ENCODE results near the gene MEIKIN.

Gene MEIKIN

DNA sequence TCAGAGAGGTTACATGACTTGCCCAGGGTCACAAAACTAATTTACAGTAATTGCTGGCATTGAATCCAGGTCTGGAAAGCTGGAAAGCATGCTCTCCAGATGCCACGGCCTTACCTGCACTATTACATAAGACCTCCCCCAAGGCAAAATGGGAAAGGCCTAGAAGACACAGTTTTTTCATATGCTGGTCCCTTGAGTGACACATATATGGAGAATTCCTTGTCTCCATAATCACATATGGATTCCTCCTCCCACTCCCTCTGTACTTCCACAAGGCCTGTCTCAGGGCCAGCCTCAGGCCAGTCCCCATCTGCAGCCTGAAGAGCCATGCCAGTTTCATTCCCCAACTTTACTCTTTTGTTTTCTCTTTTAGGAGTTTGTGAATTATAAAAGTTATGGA, 28.6 kb upstream of the MEIKIN start:
- in situ Hi-C loops (cut with HindIII; ENCODE audit: low sequenced_read_pairs), result no loop called here

DNA sequence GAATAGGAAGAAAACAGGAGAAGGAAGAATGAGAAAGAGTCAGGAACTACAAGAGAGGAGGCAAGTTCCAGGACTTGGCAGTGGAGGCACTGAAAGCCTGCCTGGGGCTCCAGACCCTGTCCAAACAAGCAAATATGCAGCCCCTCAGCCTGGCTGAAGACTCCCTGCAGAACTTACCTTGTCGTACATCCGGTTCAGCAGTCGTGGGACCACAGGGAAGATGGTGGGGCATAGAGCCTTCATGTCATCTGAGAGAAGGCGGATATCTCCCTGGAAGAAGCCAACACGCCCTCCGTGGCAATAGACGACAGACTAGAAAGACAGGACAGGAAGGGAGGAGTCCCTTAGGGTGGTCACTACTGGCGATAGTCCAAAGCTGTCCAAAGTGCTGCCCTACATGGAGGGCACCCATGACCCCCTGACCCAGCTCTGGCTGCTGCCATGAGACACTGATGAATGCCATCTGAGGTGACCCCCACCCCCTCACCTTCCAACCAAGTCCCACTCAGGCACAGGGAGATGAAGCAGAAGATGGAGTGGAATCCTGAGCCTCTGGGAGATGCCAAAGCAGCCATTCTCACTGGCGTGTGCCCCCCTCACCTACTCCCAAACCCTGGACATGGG, 27.7 kb upstream of the MEIKIN start:
- in situ Hi-C loops (cut with HindIII; ENCODE audit: low sequenced_read_pairs), result no loop called here

DNA sequence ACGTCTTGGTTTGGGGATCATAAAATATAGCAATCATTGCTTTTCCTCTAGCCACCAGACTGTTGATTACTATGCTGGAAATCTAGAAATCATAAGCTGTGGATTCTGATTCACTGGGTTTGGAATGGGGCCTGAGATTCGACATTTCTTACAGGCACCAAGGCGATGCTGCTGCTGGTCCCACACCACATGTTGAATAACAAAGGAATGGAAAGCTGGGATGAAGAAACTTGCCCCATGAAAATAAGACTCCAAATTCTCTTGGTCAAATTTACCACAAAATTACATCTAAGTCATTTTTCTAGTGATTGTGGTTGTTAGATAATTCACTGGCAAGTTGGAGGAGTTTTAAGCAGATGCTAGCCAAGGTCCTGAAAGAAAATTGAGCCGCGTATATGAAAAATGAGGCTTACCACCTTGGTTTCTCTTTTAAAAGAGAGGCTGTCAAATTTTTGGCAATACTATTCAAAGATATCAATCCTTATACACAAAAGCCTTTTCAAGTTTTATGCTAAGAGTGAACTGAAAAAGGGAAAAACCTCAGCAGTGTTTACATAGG, 23.0 kb upstream of the MEIKIN start:
- in situ Hi-C loops (cut with HindIII; ENCODE audit: low sequenced_read_pairs), result no loop called here

DNA sequence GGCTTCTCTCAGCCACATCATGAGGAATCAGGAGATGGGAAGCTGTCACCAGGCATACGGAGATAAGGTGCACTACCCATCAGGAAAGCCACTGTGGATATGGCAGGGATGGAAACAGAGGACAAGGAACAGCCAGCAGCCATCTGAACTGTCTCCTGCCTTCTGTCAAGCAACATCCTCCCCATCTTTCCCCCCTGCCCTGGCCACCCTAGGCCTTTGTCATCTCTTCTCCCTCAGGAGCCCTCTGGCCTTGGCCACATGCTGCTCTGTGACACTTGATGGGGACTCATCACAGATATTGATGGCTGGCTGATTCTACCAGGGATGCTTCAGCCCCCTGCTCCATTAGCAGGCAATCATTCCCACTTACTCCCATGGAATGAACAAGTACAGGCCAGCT, 21.1 kb upstream of the MEIKIN start:
- in situ Hi-C loops (cut with HindIII; ENCODE audit: low sequenced_read_pairs), result no loop called here

DNA sequence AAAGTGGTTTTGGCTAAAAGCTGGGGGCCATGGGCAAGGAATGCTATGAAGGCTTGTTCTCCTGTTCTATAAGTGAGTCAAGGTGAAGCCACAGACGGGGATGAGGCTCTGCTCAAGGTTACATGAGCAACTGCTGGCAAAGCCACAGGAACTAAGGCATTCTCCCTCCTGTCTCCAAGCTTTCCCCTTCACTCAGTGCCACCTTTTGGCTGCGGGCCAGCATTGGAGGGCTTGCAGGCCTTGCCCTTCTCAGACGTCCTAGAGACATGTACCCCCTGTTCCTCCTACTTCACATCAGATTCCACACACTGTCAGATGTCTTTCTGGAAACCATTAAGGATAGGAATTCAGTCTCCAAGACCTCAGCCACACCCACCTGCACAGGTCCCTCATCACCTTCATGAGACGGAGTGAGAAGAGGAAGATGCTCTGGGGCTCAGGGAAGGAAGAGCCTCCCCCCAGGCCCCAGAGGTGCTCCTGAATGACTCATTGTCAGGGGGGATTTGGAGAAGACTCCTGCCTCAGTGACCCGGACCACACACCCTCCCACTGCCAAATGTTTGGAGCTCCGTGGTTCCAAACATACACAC, 20.5 kb upstream of the MEIKIN start:
- in situ Hi-C loops (cut with HindIII; ENCODE audit: low sequenced_read_pairs), result no loop called here

DNA sequence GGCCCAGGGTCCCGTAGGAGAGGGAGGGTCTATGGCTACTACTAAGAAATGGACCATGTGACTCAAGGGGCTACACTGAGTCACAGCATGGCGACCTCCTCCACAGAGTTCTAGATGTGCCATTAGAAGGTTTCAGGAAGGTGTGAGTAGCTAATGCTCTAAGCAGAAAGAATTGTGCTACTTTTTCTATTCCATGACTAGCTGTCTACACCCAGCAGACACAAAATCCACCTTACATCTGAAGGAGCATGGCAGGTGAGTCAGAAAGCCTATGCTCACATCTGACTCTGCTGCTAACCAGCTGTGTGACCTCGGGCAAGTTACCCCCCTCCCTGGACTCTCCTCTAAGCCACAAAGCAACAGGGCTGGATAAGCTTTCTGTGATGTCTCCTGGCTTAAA, 14.4 kb upstream of the MEIKIN start:
- in situ Hi-C loops (cut with HindIII; ENCODE audit: low sequenced_read_pairs), result no loop called here

DNA sequence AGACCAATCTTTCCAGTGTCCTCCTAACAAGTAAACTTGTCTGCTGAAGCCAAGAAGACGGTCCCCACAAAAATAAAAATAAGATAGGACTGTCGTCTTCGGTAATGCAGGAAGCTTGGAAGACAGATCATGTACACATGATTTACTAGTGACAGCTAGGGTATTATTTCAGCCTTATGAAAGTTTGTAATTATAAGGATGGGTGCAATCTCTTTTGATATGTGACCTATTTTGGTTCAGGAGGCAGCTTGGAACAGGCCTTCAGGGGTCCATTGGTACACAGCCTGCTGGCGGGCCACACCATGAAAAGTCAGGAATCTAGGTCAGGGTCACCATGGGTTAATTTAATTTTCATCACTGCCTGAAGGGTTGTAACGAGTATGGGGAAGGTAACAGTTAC, 13.7 kb upstream of the MEIKIN start:
- in situ Hi-C loops (cut with HindIII; ENCODE audit: low sequenced_read_pairs), result no loop called here

DNA sequence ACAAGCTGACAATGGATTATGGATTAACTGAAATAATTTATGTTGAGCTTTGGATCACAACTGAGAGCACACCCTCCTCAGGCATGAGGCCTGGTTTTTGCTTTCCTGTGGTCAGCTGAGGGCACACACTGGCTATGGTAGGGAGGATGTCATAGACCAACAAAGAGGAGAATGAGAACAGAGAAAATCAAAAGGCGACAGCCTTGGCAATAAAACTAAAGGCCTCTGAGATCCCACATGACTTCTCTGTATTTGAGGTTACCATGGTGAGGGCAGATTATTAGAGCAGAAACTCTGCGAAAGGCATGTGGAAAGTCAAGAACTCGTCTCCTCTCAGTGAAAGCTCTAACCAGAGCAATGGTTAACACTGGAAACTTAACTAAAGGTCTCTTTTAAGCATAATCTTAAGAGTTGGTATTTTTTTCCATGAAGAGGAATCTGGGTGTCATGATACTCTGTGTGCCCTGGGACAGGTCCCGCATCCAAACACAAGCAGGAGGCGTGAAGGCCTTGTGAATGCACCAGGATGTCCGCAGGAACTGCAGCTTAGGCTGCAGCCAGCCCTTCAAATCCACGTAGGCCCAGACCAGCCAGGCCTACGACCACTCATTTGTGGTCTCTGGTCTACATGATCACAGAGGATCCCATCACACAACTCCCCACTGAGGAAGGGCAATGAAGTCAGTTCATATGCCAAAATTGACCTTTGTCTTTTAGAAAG, 12.4 kb upstream of the MEIKIN start:
- in situ Hi-C loops (cut with HindIII; ENCODE audit: low sequenced_read_pairs), result no loop called here

DNA sequence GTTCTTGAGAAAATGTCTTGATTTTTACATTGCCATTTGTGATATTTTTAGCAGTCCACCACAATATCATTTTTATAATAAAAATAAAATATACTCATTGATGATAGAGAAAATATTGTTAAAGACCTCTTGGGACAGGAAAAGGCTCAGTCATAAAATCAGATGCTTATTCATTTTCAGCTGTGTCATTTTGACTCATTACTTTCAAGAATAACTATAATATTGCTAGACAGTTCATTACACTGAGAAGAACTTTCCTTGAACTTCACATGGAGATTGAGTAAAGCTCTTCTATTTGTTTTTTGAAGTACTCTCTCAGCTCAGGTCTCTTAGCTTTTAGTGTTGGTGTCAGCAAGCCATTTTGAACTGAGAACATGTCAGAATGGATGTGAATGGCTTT, 8.5 kb upstream of the MEIKIN start:
- in situ Hi-C loops (cut with HindIII; ENCODE audit: low sequenced_read_pairs), result no loop called here

DNA sequence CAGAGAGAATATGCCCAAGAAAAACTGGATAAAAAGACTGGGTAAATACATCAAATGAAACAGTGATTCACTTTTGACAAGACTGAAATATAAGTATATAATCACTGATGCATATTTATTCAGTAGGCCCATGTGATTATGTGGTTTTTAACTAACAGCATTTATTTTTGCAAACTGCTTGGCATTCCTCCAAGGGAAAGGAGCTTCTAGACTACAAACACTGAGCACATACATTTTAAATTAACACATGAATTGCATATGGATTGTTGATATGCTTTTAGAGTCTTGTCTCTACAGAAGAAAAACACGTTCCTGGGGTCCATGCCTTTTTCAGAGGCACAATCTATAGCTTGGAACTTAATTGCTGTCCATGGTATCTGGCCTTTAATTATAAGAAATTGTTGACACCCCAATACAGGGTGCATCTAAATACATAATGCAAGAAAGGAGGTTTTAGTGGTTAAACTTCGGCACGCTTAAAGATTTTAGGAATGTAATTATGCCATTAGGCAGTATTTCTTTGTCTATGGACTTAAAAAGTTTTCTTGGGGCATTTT, 6.9 kb upstream of the MEIKIN start:
- in situ Hi-C loops (cut with HindIII; ENCODE audit: low sequenced_read_pairs), result no loop called here

DNA sequence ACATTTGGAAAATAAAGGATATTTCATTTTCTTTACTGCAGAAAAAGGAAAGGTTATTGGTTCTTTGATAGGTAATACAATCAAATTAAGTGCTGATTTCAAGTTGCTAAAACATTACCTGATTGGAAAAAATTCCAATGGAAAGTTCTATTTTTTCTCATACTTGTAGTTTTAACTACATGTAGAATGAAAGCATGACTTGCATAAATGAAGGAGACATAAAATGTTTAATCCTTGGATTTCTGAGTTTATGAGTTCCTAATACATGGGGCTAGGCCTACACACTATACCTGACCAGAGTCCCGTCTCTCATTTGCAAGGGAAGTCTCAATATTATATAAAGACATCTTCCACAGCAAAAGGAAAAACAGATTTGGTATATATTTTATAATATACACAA, 5.2 kb upstream of the MEIKIN start:
- in situ Hi-C loops (cut with HindIII; ENCODE audit: low sequenced_read_pairs), result no loop called here

DNA sequence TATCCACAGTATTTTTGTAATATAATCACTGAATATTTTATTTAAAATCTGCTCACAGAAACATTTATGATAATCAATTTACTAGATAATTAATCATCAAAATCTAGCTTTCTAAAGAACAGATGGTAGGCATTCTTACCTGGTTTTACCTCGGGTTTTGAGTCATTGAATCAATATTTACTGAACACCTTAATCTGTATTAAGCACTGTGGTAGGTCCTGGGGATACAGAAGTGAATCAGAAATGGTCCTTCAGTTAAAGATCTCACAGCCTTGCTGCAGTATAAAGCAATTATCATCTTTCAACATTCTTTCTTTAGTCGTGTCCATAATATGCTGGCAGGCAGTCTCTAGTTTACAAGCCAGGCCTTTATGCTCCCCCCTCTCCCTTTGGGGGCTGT, 2.0 kb upstream of the MEIKIN start:
- in situ Hi-C loops (cut with HindIII; ENCODE audit: low sequenced_read_pairs), result no loop called here

DNA sequence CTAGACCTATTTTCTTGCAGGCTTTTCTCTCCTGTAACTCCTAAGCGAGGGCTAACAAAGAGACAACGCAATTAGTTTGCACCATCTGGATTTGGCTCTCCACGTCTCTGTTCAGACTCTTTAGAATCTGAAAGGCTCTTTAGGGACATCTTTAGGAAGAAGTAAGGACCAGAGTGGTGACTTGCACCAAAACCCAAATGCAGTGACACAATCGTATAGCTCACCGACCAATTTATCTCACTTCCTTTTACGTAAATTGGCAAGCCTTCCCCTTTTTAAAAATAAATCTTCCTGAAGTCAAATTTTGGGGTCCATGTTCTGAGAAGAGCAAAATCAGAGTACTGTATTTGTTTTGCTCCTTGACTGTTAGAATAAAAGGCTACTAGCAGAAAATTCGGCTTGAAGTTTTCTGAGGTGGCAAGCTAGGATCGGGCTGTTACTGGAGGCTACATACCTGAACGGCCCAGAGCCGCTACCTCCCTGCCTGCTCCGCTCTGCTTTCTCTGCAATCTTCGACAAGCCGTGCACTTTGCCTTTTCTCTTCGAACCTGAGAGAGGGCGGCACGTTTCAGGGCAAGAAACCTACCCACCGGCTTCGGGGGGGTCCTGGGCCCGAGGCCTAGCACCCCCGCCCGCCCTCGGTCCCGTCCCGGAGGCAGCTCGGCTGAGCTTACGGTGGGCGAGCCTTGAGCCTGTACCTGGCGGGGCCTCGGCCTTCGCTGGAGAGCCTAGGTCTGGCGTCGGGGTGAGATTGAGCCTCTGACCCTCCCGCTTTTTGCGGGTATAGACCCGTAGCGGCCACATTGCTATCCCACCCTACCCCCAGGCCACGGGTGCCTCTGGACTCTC, 537 bp downstream of the MEIKIN start:
- in situ Hi-C loops (cut with HindIII; ENCODE audit: low sequenced_read_pairs), result no loop called here

DNA sequence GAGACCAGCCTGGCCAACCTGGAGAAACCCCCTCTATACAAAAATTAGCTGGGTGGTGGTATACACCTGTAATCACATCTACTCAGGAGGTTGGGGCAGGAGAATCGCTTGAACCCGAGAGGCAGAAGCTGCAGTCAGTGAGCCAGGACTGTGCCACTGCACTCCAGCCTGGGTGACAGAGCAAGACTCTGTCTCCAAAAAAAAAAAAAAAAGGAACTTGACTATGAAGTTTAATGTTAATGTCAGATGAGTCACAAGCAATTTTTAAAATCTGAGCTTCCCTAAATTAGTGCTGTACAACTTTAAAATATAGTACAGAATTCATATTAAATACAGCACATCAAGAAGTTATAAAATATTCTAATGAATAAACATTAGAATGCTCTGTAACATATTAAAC, 1.5 kb downstream of the MEIKIN start:
- in situ Hi-C loops (cut with HindIII; ENCODE audit: low sequenced_read_pairs), result no loop called here

DNA sequence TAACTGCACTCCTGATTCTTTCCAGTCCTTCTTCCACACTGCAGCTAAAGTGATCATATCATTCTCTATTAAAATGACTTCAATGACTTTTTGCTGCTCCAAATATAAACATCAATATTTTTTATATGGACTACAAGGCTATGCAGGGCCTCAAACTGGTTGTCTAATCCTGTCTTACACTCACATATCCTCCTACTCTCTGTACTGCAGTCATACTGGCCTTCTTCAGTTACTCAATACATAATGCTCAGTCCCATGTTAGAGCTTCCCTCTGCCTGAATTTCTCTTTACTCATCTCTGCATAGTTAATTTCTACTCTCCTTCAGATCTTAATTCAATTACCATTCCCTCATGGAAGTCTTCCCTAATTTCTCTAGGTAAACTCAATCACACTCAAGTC, 3.4 kb downstream of the MEIKIN start:
- in situ Hi-C loops (cut with HindIII; ENCODE audit: low sequenced_read_pairs), result no loop called here

DNA sequence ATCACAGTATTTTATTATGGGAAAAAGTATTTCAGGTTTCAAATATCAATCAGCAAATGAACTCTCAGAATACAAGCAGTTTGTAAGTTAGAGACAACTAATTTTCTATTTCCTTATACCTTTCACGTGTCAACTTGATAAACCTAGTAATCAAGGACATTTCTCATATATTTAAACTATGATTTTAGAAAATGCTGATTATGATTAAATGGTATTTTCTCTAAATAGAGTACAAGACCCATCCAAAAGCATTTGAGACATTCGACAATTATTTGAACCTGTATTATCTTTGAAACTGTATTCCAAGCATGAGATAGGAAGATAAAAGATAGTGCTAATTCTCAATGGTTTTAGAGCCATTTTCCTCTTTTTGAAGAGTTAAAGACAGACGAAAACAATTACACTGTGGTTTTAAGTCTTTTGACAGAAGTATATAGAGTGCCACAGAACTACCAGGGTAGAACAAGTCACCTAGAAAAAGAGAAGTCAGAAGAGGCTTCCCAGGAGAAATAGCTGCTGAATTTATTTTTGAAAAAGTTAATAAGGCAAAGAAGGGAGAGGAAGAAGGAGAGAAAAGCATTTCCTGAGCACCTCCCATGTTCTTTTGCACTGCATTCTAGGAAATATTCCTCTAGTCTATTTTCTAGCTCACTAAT, 5.6 kb downstream of the MEIKIN start:
- in situ Hi-C loops (cut with HindIII; ENCODE audit: low sequenced_read_pairs), result no loop called here

DNA sequence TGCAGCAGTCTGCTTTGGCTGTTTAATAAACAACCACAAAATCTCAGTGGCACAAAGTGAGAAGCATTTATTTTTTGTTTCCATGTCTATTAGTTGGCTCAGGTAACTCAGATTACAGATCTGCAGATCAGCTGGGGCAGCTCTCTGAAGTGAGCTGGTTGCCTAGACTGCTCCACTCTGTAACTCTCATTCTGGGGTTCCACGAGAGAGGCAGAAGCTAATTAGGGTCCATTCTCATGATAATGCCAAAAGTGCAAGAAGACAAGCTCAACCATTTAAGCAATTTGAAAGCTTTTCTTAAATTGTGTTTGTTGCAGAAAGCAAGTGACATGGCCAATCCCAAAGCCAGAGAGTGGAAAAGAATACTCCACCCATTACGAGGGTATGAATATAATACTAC, 13.2 kb downstream of the MEIKIN start:
- in situ Hi-C loops (cut with HindIII; ENCODE audit: low sequenced_read_pairs), result no loop called here

DNA sequence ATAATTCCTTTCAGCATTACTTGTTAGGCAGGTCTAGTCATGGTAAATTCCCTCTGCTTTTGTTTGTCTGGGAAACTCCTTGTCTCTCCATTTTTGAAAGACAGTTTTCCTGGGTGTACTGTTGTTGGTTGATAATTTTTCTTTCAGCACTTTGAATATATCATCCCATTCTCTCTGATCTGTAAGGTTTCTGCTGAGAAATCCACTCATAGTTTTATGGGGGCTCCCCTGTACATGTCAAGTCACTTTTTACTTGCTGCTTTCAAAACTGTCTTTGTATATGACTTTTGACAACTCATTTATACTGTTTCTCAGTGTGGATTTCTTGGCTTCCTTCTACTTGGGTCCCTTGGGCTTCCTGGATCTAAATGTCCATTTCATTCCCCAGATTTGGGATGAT, 16.5 kb downstream of the MEIKIN start:
- in situ Hi-C loops (cut with HindIII; ENCODE audit: low sequenced_read_pairs), result no loop called here

DNA sequence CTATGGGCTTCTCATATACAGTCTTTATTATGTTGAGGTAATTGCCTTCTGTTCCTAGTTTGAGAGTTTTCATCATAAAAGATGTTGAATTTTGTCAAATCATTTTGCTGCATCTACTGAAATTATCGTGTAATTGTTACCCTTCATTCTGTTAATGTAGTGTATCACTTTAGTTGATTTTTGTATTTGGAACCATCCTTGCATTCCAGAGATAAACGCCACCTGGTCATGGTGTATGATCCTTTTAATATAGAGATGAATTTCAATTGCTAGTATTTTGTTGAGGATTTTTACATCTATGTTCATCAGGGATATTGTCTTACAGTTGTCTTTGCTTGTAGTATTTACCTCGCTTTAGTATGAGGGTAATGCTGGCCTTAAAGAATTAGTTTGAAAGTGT, 19.3 kb downstream of the MEIKIN start:
- in situ Hi-C loops (cut with HindIII; ENCODE audit: low sequenced_read_pairs), result no loop called here

DNA sequence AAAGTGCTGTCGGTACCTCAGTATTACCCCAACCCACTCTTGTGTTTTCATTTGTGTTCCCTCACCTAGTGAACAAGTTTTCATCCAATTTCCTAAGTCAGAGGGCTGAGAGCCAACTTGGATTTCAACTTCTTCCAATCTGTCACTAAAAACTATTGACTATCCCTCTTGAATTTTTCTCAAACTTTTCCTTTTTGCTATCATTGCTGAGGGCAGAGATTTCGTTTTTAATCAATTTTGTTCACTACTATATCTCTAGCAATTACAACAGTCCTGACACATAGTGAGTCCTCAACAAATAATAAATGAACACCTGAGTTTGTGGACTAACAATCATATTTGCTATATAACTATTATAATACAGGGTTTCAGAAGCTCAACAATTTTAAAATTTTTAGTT, 29.0 kb downstream of the MEIKIN start:
- in situ Hi-C loops (cut with HindIII; ENCODE audit: low sequenced_read_pairs), result no loop called here

DNA sequence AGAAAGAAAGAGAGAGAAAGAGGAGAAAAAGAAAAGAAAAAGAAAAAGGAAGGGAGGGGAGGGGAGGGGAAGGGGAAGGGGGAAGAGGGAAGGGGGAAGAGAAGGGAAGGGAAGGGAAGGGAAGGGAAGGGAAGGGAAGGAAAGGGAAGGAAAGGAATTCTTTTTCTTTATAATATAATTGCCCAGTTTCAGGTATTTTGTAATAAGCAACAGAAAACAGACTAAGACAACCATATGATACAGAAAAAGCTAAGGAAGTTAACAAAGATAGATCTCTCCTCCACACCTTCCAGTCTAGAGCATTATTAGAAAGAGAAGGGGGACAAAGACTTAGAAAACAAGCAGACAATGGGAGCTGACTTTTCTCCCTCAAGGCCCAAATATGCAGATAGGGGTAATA, 31.0 kb downstream of the MEIKIN start:
- in situ Hi-C loops (cut with HindIII; ENCODE audit: low sequenced_read_pairs), result no loop called here

Measured in endothelial cell of hepatic sinusoid (primary cell).